Measurements from ENCODE around the gene GREB1. TPM values are rescaled to one million over a fixed set of nuclear protein-coding genes. Genes with fewer than 3 reads are reported as not detected.
A peak's percentile ranks its signal among the peaks of the same experiment; 100 is the strongest.

GREB1 gene
- total and polyA plus RNA-seq, 2 of the 13 experiments (the other 11 are each of a cell fraction or from before 2014, with no cell fraction given) = 31.3 to 61.2 TPM

- TF ChIP-seq ZNF672 (CRISPR knock-in tag; IDR thresholded peaks at IDR 0.05) (no peak), ZNF235 (CRISPR knock-in tag; IDR thresholded peaks at IDR 0.05; ENCODE audit: borderline replicate concordance) (no peak), ZNF720 (CRISPR knock-in tag; IDR thresholded peaks at IDR 0.05) (no peak), KDM6A (CRISPR knock-in tag; IDR thresholded peaks at IDR 0.05; ENCODE audit: low read depth) (peak; percentile 59), HNRNPL (IDR thresholded peaks at IDR 0.05; ENCODE audit: low read depth, low read length) (no peak), BCL6 (CRISPR knock-in tag; IDR thresholded peaks at IDR 0.05) (peak; percentile 77), ZFP36 (IDR thresholded peaks at IDR 0.05; ENCODE audit: borderline replicate concordance, low read depth, low read length, partially characterized antibody) (no peak), HES4 (CRISPR knock-in tag; IDR thresholded peaks at IDR 0.05; ENCODE audit: borderline replicate concordance) (no peak), FOSL1 (CRISPR knock-in tag; IDR thresholded peaks at IDR 0.05; ENCODE audit: borderline replicate concordance) (no peak), BHLHE40 (IDR thresholded peaks at IDR 0.05; ENCODE audit: low read length) (no peak), KDM2A (CRISPR knock-in tag; IDR thresholded peaks at IDR 0.05; ENCODE audit: borderline replicate concordance, low read depth) (peak; percentile 52; the same call in 1 of the 2 replicates), POGZ (CRISPR knock-in tag; IDR thresholded peaks at IDR 0.05) (peak; percentile 79), ZBTB43 (CRISPR knock-in tag; conservative IDR thresholded peaks at IDR 0.05) (no peak; the same call in 1 of the 2 replicates), NR2C2 (CRISPR knock-in tag; IDR thresholded peaks at IDR 0.05; ENCODE audit: borderline replicate concordance) (peak; percentile 62; the same call in 1 of the 2 replicates), ZNF737 (CRISPR knock-in tag; IDR thresholded peaks at IDR 0.05; ENCODE audit: borderline replicate concordance) (no peak), ZNF558 (CRISPR knock-in tag; IDR thresholded peaks at IDR 0.05; ENCODE audit: borderline replicate concordance) (no peak), DBP (CRISPR knock-in tag; IDR thresholded peaks at IDR 0.05; ENCODE audit: not compliant biosample characterization) (no peak), BRF2 (CRISPR knock-in tag; IDR thresholded peaks at IDR 0.05) (no peak), TSC22D2 (CRISPR knock-in tag; IDR thresholded peaks at IDR 0.05; ENCODE audit: borderline replicate concordance) (no peak), CBX5 (CRISPR knock-in tag; IDR thresholded peaks at IDR 0.05; ENCODE audit: borderline replicate concordance) (peak; percentile 85; the same call in 1 of the 2 replicates)
- TF ChIP-seq, protein P1, sequence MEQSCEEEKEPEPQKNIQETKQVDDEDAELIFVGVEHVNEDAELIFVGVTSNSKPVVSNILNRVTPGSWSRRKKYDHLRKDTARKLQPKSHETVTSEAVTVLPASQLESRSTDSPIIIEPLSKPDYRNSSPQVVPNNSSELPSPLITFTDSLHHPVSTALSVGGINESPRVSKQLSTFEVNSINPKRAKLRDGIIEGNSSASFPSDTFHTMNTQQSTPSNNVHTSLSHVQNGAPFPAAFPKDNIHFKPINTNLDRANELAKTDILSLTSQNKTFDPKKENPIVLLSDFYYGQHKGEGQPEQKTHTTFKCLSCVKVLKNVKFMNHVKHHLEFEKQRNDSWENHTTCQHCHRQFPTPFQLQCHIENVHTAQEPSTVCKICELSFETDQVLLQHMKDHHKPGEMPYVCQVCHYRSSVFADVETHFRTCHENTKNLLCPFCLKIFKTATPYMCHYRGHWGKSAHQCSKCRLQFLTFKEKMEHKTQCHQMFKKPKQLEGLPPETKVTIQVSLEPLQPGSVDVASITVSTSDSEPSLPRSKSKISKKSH (CRISPR knock-in tag; IDR thresholded peaks at IDR 0.05; ENCODE audit: borderline replicate concordance) = no peak
- TF ChIP-seq, protein P2, sequence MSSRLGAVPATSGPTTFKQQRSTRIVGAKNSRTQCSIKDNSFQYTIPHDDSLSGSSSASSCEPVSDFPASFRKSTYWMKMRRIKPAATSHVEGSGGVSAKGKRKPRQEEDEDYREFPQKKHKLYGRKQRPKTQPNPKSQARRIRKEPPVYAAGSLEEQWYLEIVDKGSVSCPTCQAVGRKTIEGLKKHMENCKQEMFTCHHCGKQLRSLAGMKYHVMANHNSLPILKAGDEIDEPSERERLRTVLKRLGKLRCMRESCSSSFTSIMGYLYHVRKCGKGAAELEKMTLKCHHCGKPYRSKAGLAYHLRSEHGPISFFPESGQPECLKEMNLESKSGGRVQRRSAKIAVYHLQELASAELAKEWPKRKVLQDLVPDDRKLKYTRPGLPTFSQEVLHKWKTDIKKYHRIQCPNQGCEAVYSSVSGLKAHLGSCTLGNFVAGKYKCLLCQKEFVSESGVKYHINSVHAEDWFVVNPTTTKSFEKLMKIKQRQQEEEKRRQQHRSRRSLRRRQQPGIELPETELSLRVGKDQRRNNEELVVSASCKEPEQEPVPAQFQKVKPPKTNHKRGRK (CRISPR knock-in tag; IDR thresholded peaks at IDR 0.05) = no peak
Observed at GRCh38 chr2:11533278-11534070, at the start of gene GREB1 (continued).

Data from HepG2 (cell line).